GM18517 (cell line): ENCODE data around the gene FBN3.
"Not testable (repeated sequence)": the region's sequence is repeated elsewhere in the genome, so short reads cannot be mapped to it uniquely, and the experiment has no call there.

Experiments
- ATAC-seq: cut with Tn5 transposase; IDR thresholded peaks from one replicate; pipeline ENCODE4 v1.9.1; 2021; ENCODE audit warnings: mild to moderate bottlenecking, moderate library complexity; ENCODE audit not compliant: unreplicated experiment

The FBN3 gene

GRCh38 chr19:8120636-8121480 lies 28.5 kb downstream of the FBN3 start:
- ATAC-seq = no peak

- no peak for ATAC-seq
Observed at GRCh38 chr19:8117991-8118390, 31.4 kb downstream of the FBN3 start.

GRCh38 chr19:8116437-8117293 lies 32.7 kb downstream of the FBN3 start:
- no peak for ATAC-seq

- no peak for ATAC-seq
Observed at GRCh38 chr19:8115805-8116396, 33.5 kb downstream of the FBN3 start.

DNA sequence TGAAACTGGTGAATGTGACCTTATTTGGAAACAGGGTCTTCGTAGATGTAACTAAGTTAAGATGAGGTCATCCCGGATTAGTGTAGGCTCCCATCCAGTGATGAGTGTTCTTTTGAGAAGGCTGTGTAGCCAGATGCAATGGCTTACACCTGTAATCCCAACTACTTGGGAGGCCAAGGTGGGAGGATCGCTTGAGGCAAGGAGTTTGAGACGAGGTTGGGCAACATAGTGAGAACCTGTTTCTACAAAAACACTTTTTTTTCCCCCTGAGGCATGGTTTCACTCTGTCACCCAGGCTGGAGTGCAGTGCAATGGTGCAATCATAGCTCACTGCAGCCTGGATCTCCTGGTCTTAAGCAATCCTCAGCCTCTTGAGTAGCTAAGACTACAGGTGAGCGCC lies 36.4 kb downstream of the FBN3 start:
- ATAC-seq = no peak

DNA sequence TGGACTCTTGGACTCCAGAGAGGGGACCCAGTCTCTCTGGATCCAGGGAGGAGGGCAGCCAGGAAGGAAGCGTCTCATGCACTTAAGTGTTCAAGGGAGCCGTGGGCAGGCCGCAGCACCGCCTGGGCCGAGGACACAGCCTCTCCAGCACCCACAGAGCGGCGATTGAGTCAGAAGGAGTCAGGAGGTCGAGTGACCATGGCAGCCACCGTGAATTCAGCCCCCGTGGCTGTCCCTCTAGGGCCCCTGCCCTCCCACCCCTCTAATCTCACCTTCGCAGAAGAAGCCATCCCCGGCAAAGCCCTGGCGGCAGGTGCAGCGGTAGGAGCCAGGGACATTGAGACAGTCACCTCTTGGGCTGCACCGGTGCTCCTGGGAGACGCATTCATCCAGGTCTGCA lies 38.0 kb downstream of the FBN3 start:
- ATAC-seq = no peak

GRCh38 chr19:8110931-8111330 lies 38.5 kb downstream of the FBN3 start:
- ATAC-seq = no peak

DNA sequence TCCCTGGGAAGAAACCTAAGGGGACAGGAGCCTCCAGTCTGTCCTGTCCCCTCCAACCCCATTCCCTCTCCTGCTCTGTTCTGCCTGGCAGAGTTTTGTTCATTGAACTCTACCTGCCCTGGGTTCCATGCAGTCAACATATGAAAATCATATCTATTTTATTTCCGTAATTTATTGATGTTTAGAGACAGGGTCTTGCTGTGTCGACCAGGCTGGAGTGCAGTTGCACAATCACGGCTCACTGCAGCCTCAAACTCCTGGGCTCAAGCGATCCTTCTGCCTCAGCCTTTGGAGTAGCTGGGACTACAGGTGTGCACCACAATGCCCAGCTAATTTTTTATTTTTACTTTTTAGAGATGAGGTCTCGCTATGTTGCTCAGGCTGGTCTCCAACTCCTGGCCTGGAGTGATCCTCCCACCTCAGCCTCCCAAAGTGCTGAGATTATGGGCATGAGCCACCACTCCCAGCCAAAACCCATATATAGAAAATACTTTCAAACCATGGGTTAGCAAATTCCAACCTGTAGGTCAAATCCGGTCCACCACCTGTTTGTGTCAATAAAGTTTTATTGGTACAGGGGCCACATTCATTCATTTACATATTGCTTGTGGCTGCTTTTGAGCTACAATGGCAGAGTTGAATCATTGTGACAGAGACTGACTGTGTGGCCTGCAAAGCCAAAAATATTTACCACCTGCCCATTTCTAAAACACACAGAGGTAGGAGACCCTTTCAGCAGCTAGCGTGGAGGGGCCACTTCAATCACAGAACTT lies 39.3 kb downstream of the FBN3 start:
- no peak for ATAC-seq

DNA sequence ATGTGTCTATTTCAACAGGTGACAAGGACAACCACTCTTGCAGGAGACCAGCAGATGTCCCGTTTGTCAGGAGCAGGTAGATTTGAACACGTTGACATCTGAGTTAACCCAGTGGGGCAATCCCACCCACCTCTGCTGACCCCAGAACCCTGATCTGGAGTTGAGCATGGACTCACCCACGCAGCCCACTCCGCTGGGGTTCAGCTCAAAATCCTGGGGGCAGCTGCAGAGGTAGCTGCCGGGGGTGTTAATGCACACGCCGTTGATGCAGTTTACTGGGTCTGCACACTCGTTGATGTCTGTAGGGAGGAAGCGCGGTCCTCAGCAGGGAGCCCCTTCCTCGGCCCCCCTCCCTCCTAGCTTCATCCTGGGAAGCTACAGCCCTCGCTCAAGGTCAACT lies 39.9 kb downstream of the FBN3 start:
- no peak for ATAC-seq

GRCh38 chr19:8108560-8109445 lies 40.6 kb downstream of the FBN3 start:
- ATAC-seq = no peak

GRCh38 chr19:8107301-8107903 lies 42.0 kb downstream of the FBN3 start:
- ATAC-seq = no peak

- no peak for ATAC-seq
Observed at GRCh38 chr19:8105471-8105870, 43.9 kb downstream of the FBN3 start.

DNA sequence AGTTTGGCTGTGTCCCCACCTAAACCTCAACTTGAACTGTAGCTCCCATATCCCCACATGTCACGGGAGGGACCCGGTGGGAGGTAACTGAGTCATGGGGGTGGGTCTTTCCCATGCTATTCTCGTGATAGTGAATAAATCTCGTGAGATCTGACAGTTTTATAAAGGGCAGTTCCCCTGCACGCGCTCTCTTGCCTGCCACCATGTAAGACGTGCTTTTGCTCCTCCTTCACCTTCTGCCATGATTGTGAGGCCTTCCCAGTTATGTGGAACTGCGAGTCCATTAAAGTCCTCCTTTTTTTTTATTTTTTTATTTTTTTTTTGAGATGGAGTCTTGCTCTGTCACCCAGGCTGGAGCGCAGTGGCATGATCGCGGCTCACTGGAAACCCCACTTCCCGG lies 47.5 kb downstream of the FBN3 start:
- not testable (repeated sequence) for ATAC-seq

DNA sequence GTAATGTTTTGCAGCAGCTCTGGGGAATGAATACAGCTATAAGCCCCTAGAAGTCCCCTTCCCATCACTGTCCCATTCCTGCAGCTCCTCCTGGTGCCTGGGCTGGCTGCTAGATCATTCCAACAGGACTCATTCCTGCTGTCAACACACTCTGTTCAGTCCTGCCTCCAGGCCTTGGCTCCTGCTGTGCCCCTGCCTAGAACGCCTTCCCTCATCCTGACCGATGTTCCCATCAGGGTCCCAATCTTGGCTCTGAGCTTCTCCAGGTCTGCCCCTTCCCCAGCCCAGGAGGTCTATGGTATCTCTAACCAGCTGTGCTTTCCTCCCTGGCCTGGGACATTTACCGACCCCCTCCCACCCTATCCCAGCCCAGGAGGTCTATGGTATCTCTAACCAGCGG lies 48.1 kb downstream of the FBN3 start:
- no peak for ATAC-seq

- ATAC-seq = no peak
Observed at GRCh38 chr19:8097681-8098567, 51.5 kb downstream of the FBN3 start.

GRCh38 chr19:8097198-8097597 lies 52.2 kb downstream of the FBN3 start:
- no peak for ATAC-seq

- ATAC-seq = no peak
Observed at GRCh38 chr19:8096071-8096470, 53.3 kb downstream of the FBN3 start.

DNA sequence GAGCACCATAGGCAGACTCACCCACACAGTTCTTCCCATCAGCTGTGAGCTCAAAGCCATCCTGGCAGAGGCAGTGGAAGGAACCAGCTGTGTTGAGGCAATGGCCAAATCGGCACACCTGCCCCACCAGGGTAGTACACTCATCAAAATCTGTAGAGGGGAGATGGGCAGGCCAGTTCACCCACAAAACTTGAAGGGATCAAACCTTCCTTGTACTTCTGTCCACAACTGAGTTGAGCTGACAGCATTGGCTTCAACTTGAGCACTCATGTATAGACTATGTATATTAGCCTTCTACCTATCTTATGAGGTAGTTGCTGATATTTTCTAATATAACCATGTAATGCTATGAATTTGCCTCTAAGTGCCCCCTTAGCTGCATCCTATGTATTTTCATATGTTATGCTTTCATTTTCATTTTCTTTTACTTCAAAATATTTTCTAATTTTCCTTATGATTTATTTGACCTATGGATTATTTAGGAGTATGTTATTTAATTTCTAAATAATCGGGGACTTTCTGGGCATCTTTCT lies 54.0 kb downstream of the FBN3 start:
- ATAC-seq = no peak
